ENCODE measurements around the gene DNAH10.

The DNAH10 gene

DNA sequence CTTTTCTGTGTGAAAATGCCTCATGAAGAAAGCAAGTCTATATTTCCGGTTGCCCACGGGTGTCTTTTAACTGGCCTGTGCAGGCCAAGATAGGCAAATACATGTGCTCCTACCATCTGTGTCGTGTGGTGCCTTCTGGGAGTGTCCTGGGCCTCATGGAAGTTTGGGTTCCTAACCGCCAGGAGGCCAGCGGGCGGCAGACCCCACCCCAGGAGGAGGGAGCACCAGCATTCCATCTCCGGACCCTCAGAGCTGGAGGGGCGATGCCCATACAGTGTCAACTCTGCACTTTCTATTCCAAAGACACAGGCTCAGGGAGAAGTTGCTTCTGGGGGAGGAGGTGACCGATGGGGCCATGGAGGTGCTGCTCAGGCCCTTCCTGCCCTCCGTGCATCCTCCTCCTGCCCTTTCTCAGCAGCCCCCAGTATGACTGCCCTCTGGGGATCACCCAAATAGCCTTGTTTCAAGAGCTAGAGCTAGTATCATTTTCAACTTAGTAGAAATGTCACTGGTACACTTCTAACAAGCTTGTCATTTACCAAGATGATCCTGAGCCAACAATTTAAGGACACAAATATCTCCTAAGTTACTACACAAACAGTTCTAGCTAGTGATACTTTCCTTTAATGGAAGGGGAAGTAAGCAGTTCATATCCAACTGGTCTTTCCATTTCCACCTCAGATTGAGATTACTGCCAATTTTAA lies 192.7 kb downstream of the DNAH10 start:
- no peak for DNase-seq

- DNase-seq: no peak
These were observed 194.1 kb downstream of the DNAH10 start for GRCh38 chr12:123956249-123956648.

DNA sequence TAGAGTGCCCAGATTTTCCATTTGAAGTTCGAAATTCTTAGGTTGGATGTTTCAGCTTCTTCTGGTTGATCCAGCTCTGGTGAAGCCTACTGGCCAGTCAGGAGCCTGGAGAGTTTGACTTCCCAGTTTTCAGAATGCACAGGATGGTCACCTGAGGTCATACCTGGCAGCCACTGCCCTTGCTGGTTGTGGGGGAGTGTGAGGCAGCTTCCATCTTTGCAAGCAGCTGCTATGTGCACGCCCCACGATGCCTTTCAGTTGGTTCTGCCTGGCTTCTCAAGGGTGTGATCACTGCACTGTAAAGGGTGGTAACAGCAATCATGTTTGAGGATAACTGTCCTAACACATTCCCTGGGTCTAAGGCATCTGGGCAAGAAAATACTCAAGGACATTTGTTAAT lies 195.1 kb downstream of the DNAH10 start:
- no peak for DNase-seq

- DNase-seq: no peak
These were observed 196.4 kb downstream of the DNAH10 start for GRCh38 chr12:123958462-123958861.

DNA sequence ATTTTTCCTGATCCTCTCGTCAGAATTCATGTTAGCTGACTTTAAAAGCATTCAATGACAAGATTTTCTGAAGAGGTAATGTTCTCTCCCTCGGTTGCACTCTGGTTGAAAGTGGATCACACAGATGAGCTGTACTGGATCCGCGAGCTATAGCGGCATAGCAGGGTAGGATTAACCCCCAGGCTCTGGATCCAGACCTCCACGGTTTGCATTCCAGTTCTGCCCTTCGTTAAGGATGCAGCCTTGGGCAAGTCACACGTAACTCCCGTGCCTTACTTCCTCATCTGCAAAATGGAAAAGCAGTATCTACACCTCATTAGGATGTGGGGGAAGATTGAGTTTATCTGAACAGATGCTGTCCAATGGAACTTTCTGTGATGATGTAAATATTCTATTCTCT lies 196.8 kb downstream of the DNAH10 start:
- DNase-seq: no peak

- no peak for DNase-seq
These were observed 198.1 kb downstream of the DNAH10 start for GRCh38 chr12:123960029-123960735.

- DNase-seq: no peak
These were observed 198.8 kb downstream of the DNAH10 start for GRCh38 chr12:123960856-123961255.

DNA sequence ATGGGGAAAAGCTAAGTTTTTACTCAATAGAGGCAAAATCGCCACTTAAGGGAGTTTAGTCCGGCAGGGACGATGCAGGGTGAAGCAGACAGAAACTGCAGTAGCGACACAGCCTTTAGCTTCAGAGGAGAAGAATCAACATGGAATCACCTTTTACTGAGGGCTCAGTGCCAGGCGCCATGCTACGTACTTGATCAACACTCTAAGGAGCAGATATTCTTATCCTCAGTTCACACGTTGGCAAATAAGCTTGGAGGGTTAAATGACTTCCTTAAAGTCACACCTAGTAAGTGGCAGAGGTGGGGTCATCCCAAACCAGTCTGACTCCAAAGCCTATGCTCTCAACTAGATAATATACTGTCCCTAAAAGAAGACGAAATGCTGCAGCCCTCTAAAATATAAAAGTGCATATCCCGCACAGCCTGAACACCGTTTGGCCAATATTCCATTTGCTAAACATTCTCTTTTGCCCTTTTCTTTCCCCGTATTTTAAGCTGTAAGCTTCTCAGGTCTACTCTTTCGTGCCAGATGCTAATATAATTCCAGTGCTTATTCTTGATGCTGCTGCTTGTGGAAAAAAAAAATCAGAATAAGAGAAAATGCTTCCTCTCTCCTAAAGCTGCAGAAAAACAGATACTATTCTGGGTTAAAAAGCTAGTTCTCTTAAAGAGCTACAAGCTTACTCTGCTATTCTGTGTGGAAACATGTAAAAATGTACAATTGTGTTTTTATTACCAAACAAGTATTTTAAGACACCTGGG lies 199.7 kb downstream of the DNAH10 start:
- peak; percentile 33 for DNase-seq

DNA sequence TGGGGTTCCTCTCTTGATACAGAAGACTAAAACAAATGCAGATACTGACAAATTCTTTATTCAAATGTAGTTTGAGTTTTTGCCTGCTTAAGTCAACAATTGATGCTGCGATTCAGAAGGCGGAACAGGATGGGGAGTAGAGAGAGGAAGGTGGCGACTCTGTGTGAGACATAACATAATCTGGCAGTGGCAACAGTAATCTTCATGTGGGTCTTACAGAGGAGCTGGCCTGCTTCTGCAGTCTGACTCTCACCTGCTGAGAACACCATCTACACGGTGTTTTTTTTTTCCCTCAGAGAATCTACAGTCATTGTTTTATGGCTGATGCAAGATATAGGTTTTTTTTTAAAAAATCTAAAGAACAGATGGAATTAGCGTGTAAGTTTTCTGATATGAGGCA lies 200.4 kb downstream of the DNAH10 start:
- no peak for DNase-seq

GRCh38 chr12:123963821-123964220 lies 201.7 kb downstream of the DNAH10 start:
- no peak for DNase-seq

GRCh38 chr12:123965382-123965781 lies 203.3 kb downstream of the DNAH10 start:
- no peak for DNase-seq

GRCh38 chr12:123966596-123966995 lies 204.5 kb downstream of the DNAH10 start:
- no peak for DNase-seq

DNA sequence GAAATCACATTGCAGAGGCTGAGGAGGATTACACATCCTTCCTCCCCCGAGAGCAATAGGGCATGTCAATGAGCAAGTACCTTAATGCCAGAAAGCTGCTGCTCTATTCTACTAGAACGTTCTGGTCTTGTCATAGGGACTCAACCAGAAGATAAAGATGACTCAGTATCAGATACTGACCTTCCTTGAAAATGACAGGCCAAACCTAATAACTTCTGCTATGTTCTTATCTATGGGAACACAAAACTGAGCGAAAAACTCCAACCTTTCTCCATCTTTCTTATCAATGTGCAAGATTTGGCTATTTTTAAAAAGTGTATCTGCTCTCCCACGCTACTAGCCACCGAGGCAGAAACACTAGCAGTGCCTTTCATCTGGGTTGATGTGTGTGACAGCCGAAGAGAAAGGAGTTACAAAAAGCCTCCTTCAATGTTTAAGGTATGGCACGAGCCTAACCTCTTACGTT lies 205.1 kb downstream of the DNAH10 start:
- DNase-seq: peak; percentile 54

GRCh38 chr12:123971449-123971769 lies 209.3 kb downstream of the DNAH10 start:
- DNase-seq: no peak

DNA sequence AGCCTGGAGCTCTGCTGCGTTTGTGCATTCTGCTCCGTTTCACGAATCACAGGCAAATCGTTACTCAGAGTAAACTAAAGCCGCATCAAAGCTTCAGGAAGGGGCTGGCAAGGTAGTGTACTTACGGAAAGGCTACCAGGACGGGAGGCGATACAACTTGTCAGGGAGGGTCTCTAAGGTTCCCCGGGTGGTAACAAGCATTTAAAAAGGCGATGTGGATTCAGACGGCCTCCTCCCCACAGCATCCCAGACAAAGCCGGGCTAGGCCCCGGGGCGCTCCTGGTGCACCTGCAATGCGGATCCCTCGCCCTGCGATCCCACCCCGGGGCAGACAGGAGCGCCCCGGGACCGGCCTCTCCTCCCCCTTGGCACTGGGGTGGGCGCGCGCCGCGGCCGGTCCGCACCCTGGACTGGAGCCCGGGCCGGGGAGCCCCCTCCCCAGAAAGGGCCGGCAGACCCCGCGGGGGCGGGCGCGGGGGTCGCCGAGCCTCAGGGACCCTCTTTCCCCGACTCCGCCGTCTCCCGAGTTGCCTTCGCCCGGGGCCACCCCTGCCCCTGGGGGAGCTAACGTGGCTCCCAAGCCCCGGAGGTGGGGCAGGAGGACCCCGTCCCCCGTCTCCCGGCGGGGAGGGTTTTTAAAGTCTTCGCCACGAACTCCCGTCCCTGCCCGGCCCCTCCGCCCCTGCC lies 209.8 kb downstream of the DNAH10 start:
- DNase-seq: peak; percentile 38

GRCh38 chr12:123972457-123973401 lies 210.6 kb downstream of the DNAH10 start, which contains the start of the genes CCDC92 and ZNF664:
Gene CCDC92 (minus strand): TSS chr12:123972831. CDS start chr12:123944305, 28,526 bp downstream.
Gene ZNF664 (plus strand): TSS chr12:123973215. CDS start chr12:124012145, 38,930 bp downstream.
- peak; percentile 82 for DNase-seq

DNA sequence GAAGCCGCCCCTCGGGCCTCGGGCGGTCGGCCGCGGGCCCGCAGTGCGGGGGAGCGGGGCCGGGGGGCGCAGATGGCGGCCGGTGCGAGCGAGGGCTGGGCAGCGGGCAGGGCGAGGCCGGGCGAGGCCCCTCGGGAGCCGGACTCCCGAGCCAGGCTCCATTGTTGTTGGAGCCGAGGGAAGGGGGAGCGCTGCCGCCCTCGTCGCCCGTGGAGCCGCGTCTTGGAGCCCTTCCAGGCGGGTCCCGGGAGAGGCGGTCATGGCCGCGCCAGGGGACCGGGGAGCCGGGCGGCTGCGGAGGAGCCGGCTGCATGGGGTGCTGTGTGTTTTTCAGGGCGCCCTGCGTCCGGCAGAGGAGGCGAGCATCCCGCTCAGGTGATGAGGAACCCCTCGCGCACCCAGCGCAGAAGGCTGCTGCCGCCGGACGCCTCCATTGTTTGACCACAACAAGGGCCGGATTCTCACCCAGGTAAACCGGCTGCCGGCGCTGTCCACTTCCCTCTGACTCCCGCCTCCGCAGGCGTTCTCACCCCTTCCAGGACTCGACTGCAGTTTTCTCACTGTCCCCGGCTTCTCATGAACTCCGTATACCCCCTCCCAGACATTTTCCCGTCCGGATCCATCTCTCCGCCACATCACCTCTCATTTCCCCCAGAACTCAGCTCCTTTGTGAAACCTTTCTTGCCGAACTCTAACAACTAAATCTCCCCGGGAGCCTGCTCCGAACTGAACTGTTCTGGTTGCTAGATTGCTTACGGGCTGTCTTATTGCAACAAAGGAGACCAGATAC lies 211.6 kb downstream of the DNAH10 start:
- DNase-seq: peak; percentile 15

GRCh38 chr12:123976227-123976826 lies 214.2 kb downstream of the DNAH10 start:
- no peak for DNase-seq

- DNase-seq: no peak
These were observed 217.5 kb downstream of the DNAH10 start for GRCh38 chr12:123979566-123979965.

DNA sequence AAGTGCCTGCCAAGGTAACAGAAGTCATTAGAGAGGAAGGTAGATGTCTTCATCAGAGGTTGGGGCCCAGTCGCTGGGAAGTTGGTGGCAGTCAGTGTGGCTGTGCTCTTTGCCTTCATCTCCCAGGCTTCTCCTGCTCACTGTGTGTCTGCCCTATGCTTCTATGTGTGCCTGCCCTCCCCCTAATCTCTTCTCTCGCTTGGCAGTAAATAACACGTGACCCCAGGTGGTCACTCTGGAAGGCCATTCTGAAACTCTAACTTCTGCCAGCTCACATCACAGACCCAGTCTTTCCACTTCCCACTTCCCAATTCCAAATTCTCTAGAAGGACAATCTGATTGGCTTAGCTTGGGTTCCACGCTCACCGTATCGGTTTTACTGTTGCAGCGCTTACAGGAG lies 220.2 kb downstream of the DNAH10 start:
- no peak for DNase-seq

Data from hematopoietic multipotent progenitor cell treated with erythropoietin and hydrocortisone succinate and interleukin-3 and kit ligand, for 8 days (in vitro differentiated cells).